OCI-LY7 (cell line): ENCODE results near the gene RNF13.

Experiments used
- EZH2phosphoT487 ChIP-seq: fragments of 200-600 bp; sonication (generic); IDR thresholded peaks from 2 replicates; pipeline ENCODE4 v1.6.1; 2018; ENCODE audit warnings: low read depth, borderline replicate concordance, mild to moderate bottlenecking, mixed run types, antibody characterized with exemption, low read length, moderate library complexity, mixed read lengths
- TF ChIP-seq, protein P1 (sequence below): fragments of 200-600 bp; sonication (generic); conservative IDR thresholded peaks from 2 replicates; pipeline ENCODE4 v1.5.1; 2014; ENCODE audit warnings: mild to moderate bottlenecking, antibody characterized with exemption, low read length, moderate library complexity, mixed read lengths

DNA sequence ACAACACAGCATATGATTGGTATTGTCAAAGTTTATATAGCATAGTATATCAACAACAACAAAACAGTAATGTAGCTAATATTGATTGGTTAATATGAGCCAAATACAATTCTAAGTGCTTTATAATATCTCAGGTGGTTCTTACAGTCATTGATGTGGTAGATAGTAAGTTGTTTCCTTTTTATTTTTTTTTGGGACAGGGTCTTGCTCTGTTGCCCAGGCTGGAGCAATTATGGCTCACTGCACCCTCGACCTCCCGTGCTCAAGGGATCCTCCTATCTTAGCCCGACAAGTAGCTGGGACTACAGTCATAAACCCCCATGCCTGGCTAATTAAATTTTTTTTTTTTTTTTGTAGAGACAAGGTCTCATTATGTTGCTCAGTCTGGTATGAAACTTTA lies 2.7 kb downstream of the RNF13 start:
- TF ChIP-seq, protein P1, sequence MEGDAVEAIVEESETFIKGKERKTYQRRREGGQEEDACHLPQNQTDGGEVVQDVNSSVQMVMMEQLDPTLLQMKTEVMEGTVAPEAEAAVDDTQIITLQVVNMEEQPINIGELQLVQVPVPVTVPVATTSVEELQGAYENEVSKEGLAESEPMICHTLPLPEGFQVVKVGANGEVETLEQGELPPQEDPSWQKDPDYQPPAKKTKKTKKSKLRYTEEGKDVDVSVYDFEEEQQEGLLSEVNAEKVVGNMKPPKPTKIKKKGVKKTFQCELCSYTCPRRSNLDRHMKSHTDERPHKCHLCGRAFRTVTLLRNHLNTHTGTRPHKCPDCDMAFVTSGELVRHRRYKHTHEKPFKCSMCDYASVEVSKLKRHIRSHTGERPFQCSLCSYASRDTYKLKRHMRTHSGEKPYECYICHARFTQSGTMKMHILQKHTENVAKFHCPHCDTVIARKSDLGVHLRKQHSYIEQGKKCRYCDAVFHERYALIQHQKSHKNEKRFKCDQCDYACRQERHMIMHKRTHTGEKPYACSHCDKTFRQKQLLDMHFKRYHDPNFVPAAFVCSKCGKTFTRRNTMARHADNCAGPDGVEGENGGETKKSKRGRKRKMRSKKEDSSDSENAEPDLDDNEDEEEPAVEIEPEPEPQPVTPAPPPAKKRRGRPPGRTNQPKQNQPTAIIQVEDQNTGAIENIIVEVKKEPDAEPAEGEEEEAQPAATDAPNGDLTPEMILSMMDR: no peak
- no peak for TF ChIP-seq EZH2phosphoT487
